LNCaP clone FGC (cell line): ENCODE data around the gene CAPZA3.

Experiments
- DNase-seq: peaks from one replicate; pipeline ENCODE4 v3.0.0-alpha.2; 2011; ENCODE audit warnings: low read depth
- H3K4me3 ChIP-seq: 2 replicates; pipeline ENCODE4 v1.5.1; 2011; ENCODE audit warnings: mild to moderate bottlenecking, low read depth, low read length, control low read depth
- TF ChIP-seq, protein P1 (sequence below): IDR thresholded peaks from 2 replicates; pipeline ENCODE4 v1.5.1; 2012; ENCODE audit warnings: mild to moderate bottlenecking; ENCODE audit not compliant: control insufficient read depth, insufficient read depth; ENCODE audit errors: extremely low read depth

The CAPZA3 gene

DNA sequence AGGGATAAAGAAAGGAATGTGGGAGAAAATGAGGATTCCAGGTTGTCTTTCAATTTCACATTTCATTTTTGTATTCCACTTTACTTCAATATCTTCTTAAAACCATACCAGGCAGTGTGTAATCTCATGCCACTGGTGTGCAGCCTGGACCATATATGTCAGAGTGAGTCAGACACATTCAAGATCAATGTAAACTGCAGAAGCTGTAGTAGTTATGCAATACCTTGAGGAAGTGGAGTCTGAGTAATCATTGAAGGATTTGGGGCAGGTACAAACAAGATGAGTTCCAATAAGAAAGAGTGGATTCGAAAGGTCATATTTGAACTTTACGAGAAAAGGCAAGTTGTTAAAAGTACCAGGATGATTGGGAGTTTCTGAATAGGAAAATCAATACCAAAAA lies 14.2 kb upstream of the CAPZA3 start:
- no peak for DNase-seq
- TF ChIP-seq, protein P1, sequence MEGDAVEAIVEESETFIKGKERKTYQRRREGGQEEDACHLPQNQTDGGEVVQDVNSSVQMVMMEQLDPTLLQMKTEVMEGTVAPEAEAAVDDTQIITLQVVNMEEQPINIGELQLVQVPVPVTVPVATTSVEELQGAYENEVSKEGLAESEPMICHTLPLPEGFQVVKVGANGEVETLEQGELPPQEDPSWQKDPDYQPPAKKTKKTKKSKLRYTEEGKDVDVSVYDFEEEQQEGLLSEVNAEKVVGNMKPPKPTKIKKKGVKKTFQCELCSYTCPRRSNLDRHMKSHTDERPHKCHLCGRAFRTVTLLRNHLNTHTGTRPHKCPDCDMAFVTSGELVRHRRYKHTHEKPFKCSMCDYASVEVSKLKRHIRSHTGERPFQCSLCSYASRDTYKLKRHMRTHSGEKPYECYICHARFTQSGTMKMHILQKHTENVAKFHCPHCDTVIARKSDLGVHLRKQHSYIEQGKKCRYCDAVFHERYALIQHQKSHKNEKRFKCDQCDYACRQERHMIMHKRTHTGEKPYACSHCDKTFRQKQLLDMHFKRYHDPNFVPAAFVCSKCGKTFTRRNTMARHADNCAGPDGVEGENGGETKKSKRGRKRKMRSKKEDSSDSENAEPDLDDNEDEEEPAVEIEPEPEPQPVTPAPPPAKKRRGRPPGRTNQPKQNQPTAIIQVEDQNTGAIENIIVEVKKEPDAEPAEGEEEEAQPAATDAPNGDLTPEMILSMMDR: no peak

DNA sequence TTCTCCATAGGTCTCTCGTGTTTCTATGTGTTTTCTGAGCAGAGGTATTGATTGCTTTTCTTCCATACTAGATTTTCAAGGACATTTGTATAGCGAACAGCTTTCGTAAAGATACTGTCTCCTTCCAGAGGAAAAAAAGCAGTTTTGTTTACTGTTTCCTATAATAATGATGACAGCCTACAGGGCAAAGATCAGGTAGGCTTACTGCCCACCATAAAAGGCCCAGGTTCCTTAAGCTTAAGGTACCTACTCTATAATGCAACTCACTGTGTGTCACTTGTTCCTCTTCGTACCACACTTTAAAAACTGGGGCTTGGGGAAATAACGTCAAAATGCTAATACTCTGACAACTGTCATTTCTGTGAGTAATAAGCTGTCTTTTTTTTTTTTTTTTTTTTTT lies 6.8 kb upstream of the CAPZA3 start:
- no peak for DNase-seq
- TF ChIP-seq, protein P1: no peak
- no peak overlapping the region for H3K4me3 ChIP-seq

More for the DNA sequence above, 14.2 kb upstream of the CAPZA3 start:
- no peak overlapping the region for H3K4me3 ChIP-seq

DNA sequence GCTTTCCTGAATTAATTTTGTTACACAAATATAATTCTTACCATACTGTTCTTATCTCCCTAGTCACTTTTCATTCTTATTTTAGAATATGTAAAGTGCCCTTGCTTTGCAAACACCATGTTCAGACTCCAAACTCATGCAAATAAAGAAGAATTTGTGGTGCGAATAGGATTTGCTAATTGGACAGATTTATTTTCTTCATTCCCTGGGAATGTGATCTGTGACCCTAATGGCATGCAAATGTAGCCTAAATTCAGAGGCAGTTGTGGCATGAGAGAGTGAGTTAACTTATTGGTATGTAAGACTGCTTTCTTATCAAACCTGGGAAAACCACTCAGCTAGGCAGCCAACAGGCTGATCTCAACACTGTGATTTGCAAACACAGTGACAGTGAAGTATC lies 10.0 kb downstream of the CAPZA3 start:
- DNase-seq: no peak
- no peak overlapping the region for H3K4me3 ChIP-seq
- TF ChIP-seq, protein P1: no peak

DNA sequence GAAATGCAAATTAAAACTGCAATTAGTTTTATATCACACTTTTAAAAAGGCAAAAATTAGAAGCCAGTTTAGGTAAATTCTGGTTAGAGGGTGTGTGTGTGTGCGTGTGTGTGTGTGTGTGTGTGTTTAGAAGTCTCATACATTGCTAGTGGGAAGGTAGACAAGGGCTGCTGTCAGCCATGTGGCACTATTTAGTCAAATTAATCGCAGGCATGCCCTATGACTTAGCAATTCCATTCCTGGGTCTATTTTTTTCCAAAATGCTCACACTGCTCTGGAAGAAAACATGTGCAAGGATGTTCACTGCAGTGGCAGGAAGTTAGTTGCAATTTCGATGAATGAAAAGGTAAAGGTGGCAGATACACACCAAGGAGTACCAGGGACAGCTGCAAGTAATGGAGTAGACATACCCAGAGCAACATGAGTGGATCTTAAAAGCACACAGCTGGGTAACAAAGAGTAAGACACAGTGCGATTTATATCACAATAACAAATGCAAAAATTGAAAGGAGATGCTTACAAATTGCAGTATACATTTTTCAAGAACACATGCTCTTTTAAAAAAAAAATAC lies 11.6 kb downstream of the CAPZA3 start:
- H3K4me3 ChIP-seq: no peak overlapping the region
- no peak for DNase-seq
- TF ChIP-seq, protein P1: no peak

DNA sequence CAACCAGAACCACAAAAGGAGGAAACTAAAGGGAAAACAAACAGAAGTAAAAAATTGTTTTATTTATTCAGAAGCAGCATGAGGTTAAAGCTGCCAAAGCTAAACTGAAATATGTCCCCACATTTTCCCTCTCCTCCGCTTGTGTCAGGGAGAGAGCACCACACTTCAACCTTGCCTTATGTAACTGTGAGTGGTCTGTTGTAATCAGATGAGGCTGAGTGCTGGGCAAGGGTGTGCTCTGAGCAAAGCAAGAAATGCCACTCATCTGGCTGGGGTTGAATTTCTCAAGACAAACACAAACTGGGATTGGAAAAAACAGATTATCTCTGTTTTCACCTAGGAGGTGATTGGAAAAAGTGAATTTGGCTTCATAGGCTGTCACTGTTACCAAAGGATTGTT lies 12.2 kb downstream of the CAPZA3 start:
- TF ChIP-seq, protein P1: no peak
- DNase-seq: no peak
- H3K4me3 ChIP-seq: no peak overlapping the region

DNA sequence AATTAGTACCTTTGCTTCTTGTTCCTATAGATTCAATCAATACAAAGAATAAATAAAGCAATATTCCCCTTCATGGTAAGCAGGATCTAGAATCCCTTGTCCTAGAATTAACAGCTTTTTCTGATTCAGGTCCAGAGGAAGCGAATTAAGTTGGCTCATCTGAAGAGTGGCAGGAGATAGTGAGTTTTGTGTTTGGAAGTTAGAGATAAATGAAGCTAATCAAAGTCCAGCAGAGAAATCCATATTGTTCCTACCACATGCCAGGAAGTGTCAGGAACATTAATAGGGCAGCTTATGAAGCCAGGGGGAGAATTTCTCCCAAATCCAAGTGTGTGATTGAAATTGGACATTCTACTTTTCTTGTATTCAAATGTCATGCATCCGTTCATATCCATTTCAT lies 13.9 kb downstream of the CAPZA3 start:
- H3K4me3 ChIP-seq: no peak overlapping the region
- no peak for DNase-seq
- TF ChIP-seq, protein P1: no peak

DNA sequence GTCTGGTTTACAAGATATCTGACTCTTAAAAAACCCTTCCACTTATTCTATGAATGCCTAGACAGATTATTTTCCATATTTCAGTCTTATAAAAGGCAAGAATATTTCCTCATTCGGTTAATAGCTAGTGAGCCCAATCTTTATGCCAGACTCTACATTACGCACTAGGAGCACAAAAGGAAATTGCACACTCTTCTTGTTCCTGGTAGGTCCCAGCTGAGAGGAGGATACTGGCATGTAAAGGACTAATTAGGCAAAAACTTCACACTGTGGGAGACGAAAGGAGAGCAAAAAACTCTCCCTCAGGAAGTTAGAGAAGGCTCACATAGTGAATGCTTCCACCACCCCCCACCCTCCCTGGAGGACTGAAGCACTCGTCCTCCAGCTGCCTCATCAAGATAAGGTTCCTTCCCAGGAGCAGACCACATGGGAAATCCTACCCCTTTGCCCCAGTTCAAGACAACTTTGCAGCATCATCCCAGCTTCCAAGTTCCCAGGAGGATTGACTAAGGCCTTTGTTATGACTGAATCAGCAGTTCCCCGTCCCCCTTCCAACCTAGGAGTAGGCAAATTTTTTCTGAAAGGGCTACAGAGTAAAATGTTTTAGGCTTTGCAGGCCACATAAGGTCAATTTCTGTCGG lies 14.5 kb downstream of the CAPZA3 start:
- no peak for DNase-seq
- TF ChIP-seq, protein P1: no peak
- H3K4me3 ChIP-seq: no peak overlapping the region
